Measurements from ENCODE around the gene ADGRE1.

Gene ADGRE1

DNA sequence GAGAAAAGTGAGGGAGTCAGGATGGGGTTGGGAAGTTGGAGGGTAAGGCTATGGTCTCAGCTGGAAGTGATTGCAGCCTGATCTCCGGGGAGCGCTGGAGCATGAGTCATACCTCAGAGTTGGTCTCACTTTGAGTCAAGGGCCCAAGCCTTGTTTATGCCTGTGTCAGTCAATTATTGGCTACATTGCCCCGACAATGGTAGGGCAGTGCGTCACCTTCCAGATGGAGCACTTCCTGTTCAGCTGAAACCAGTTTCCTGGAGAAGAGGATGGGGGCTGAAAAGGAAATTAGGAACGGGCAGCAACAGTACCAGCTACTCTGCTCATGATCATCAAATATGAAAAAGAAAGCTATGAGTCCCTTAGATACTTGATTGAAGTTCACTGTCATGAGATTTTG, 60.4 kb downstream of the ADGRE1 start:
- H3K27ac ChIP-seq (ENCODE audit: insufficient read depth, low read depth, low read length, poor library complexity, severe bottlenecking) = no peak overlapping the region
- no peak overlapping the region for H3K4me3 ChIP-seq (ENCODE audit: insufficient read depth, low read depth, low read length)
- no peaks in the 10 kb centered on the region for H3K36me3 ChIP-seq (ENCODE audit: control insufficient read depth, insufficient read depth, low read length)
- H3K9me3 ChIP-seq (ENCODE audit: control insufficient read depth, low read length) = peaks cover 5% of the 10 kb centered on the region
- no peaks in the 10 kb centered on the region for H3K4me1 ChIP-seq (ENCODE audit: control insufficient read depth, insufficient read depth, low read length)
- WGBS, 2 experiments = 70 to 74% methylated on average over 5 of the region's 5 CpGs
- H3K27me3 ChIP-seq (ENCODE audit: control insufficient read depth, insufficient read depth, low read length, poor library complexity, severe bottlenecking) = no peaks in the 10 kb centered on the region

DNA sequence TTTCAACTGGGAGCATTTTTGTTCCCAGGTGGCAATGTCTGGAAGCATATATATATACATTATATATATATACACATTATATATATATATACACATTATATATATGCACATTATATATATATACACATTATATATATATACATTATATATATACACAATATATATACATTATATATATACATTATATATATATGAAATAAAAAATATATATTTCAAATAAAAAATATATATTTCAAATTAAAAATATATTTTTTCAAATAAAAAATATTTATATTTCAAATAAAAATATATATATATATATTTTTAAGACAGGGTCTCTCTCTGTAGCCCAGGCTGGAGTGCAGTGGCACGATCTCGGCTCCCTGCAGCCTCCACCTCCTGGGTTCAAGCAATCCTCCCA, 61.5 kb downstream of the ADGRE1 start:
- Histone ChIP-seq H3K4me1 (ENCODE audit: control insufficient read depth, insufficient read depth, low read length) (no peaks in the 10 kb centered on the region), H3K4me3 (ENCODE audit: insufficient read depth, low read depth, low read length) (no peak overlapping the region), H3K27me3 (ENCODE audit: control insufficient read depth, insufficient read depth, low read length, poor library complexity, severe bottlenecking) (no peaks in the 10 kb centered on the region), H3K36me3 (ENCODE audit: control insufficient read depth, insufficient read depth, low read length) (no peaks in the 10 kb centered on the region), H3K9me3 (ENCODE audit: control insufficient read depth, low read length) (peaks cover 10% of the 10 kb centered on the region), H3K27ac (ENCODE audit: insufficient read depth, low read depth, low read length, poor library complexity, severe bottlenecking) (no peak overlapping the region)
- WGBS, 2 experiments = 86 to 92% methylated on average over 2 of the region's 2 CpGs

DNA sequence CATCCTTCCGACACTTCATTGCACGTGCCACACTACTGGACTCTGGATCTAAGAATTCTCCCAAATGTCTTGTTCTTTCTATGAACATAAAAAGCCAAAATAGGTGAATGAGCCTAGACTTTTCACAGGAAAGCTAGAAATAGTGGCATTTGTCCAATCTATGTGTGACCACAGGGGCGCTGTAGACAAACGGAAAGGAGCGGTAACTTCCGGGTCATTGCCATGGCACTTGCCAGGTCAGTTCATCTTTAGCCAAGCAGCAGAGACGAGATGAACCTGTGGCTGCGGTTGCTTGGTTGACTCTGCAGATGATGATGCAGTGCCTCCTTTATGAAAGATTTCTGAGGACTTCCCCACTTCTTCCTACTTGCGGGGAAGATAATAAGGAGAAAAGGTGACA, 65.6 kb downstream of the ADGRE1 start:
- H3K9me3 ChIP-seq (ENCODE audit: control insufficient read depth, low read length) = peaks cover 11% of the 10 kb centered on the region

DNA sequence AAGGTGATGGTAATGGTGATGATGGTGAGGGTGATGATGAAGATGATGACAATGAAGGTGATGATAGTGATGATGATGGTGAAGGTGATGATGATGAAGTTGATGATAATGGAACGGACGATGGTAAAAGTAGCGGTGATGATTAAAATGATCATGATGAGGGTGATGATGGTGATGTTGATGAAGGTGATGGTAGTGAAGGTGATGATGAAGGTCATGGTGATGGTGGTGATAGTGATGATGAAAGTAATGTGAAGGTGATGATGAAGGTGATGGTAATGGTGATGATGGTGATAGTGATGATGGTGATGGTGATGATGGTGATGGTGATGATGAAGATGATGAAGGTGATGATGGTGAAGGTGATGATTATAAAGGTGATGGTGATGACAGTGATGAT, 67.7 kb downstream of the ADGRE1 start:
- Histone ChIP-seq H3K27ac (ENCODE audit: insufficient read depth, low read depth, low read length, poor library complexity, severe bottlenecking) (no peak overlapping the region), H3K27me3 (ENCODE audit: control insufficient read depth, insufficient read depth, low read length, poor library complexity, severe bottlenecking) (no peaks in the 10 kb centered on the region), H3K4me3 (ENCODE audit: insufficient read depth, low read depth, low read length) (no peak overlapping the region), H3K36me3 (ENCODE audit: control insufficient read depth, insufficient read depth, low read length) (no peaks in the 10 kb centered on the region), H3K9me3 (ENCODE audit: control insufficient read depth, low read length) (peaks cover 13% of the 10 kb centered on the region), H3K4me1 (ENCODE audit: control insufficient read depth, insufficient read depth, low read length) (no peaks in the 10 kb centered on the region)
- 90 to 93% methylated on average over 3 of the region's 3 CpGs for WGBS, 2 experiments

More for the DNA sequence above, 65.6 kb downstream of the ADGRE1 start:
- Histone ChIP-seq H3K4me3 (ENCODE audit: insufficient read depth, low read depth, low read length) (no peak overlapping the region), H3K36me3 (ENCODE audit: control insufficient read depth, insufficient read depth, low read length) (no peaks in the 10 kb centered on the region), H3K27ac (ENCODE audit: insufficient read depth, low read depth, low read length, poor library complexity, severe bottlenecking) (no peak overlapping the region), H3K4me1 (ENCODE audit: control insufficient read depth, insufficient read depth, low read length) (no peaks in the 10 kb centered on the region), H3K27me3 (ENCODE audit: control insufficient read depth, insufficient read depth, low read length, poor library complexity, severe bottlenecking) (no peaks in the 10 kb centered on the region)
- WGBS, 2 experiments = 86 to 90% methylated on average over 8 to 9 of the region's 9 CpGs

DNA sequence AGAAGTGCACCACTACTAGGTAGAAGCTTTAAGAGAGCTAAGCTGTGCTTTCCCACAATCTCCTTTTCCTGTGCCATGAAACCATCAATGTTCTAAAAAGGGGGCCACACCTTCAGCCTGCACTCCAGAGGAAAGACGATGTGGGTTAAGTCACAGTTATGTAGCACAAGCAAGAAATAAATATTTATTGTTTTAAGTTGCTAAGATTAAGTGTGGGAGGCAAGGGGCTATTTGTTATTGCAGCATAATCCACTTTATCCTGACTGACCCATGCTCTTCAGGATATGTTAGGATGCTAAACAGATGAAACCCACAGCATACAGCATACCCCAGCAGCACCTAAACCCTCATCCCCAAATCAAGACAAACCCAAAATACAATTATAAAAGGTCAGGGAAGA, 69.2 kb downstream of the ADGRE1 start:
- WGBS, 2 experiments = 57 to 83% methylated on average over 1 of the region's 1 CpG
- Histone ChIP-seq H3K27me3 (ENCODE audit: control insufficient read depth, insufficient read depth, low read length, poor library complexity, severe bottlenecking) (no peaks in the 10 kb centered on the region), H3K36me3 (ENCODE audit: control insufficient read depth, insufficient read depth, low read length) (no peaks in the 10 kb centered on the region), H3K4me3 (ENCODE audit: insufficient read depth, low read depth, low read length) (no peak overlapping the region), H3K27ac (ENCODE audit: insufficient read depth, low read depth, low read length, poor library complexity, severe bottlenecking) (no peak overlapping the region), H3K4me1 (ENCODE audit: control insufficient read depth, insufficient read depth, low read length) (no peaks in the 10 kb centered on the region), H3K9me3 (ENCODE audit: control insufficient read depth, low read length) (peaks cover 15% of the 10 kb centered on the region)

DNA sequence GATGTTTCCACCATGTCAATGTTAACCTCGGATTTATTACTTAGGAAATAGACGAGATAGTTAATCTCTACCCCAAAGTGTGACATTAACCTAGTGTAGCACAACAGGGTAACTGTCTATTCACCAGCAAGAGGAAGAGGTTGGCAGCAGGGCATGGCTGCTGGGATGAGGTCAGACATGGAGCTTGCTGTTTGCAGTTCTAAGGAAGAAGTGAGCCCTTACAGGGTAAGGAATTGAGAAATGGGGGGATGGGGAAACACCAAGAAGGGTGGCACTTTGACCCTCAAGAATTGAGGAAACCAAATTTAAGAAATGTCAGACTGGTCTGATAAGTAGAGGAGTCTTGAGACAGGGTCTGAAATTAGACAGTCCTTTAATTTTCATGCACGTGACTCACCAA, 71.4 kb downstream of the ADGRE1 start:
- Histone ChIP-seq H3K4me1 (ENCODE audit: control insufficient read depth, insufficient read depth, low read length) (no peaks in the 10 kb centered on the region), H3K36me3 (ENCODE audit: control insufficient read depth, insufficient read depth, low read length) (no peaks in the 10 kb centered on the region), H3K9me3 (ENCODE audit: control insufficient read depth, low read length) (peaks cover 11% of the 10 kb centered on the region), H3K27me3 (ENCODE audit: control insufficient read depth, insufficient read depth, low read length, poor library complexity, severe bottlenecking) (no peaks in the 10 kb centered on the region), H3K4me3 (ENCODE audit: insufficient read depth, low read depth, low read length) (no peak overlapping the region), H3K27ac (ENCODE audit: insufficient read depth, low read depth, low read length, poor library complexity, severe bottlenecking) (no peak overlapping the region)
- WGBS, 2 experiments = 85 to 88% methylated on average over 3 of the region's 3 CpGs

DNA sequence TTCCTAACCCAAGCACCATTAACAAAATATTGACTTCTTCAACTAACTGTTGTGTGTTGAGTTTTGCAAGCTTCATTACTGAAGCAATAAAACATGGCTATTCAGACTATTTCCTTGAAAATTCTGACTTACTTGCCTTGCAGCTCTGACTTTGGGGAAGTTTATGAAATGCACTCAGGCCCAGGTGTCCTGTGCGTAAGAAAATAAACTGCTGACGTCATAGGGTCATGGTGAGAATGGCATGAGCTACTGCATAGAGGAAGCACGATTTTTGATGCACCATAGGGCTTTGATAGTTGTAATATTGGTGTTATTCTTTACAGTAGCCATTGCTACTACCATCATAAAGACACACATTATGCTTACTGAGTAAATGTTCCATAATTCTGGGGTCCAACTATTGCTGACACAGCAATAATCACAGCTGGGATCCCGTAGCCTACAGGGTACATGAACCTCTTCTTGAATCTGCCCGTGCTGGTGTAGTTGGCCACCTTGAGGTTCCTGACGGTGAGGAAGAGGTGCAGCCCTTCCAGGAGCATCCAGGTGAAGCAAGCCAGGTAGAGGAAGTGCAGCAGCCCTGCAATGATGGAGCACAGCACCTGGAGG, 76.0 kb downstream of the ADGRE1 start:
- H3K4me1 ChIP-seq (ENCODE audit: control insufficient read depth, insufficient read depth, low read length) = no peaks in the 10 kb centered on the region
- H3K27me3 ChIP-seq (ENCODE audit: control insufficient read depth, insufficient read depth, low read length, poor library complexity, severe bottlenecking) = no peaks in the 10 kb centered on the region
- H3K9me3 ChIP-seq (ENCODE audit: control insufficient read depth, low read length) = peaks cover 9% of the 10 kb centered on the region
- no peak overlapping the region for H3K27ac ChIP-seq (ENCODE audit: insufficient read depth, low read depth, low read length, poor library complexity, severe bottlenecking)
- no peak overlapping the region for H3K4me3 ChIP-seq (ENCODE audit: insufficient read depth, low read depth, low read length)
- WGBS, 2 experiments = 62 to 76% methylated on average over 6 of the region's 6 CpGs
- H3K36me3 ChIP-seq (ENCODE audit: control insufficient read depth, insufficient read depth, low read length) = no peaks in the 10 kb centered on the region

DNA sequence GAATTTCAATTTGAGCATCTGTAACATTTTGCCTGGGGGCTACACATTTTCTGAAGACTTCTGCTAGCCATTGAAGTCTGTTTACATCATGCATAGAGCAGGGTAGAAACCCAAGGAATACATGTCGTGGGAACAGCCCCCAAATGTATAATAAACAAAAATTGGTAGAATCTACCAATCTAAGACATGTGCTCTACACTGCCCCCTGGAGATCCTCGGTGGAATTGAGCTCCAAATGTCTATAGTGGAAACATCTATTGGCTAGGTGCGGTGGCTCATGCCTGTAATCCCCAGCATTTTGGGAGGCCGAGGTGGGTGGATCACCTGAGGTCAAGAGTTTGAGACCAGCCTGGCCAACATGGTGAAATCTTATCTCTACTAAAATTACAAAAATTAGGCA, 76.6 kb downstream of the ADGRE1 start:
- Histone ChIP-seq H3K27ac (ENCODE audit: insufficient read depth, low read depth, low read length, poor library complexity, severe bottlenecking) (no peak overlapping the region), H3K27me3 (ENCODE audit: control insufficient read depth, insufficient read depth, low read length, poor library complexity, severe bottlenecking) (no peaks in the 10 kb centered on the region), H3K9me3 (ENCODE audit: control insufficient read depth, low read length) (peaks cover 9% of the 10 kb centered on the region), H3K4me3 (ENCODE audit: insufficient read depth, low read depth, low read length) (no peak overlapping the region), H3K36me3 (ENCODE audit: control insufficient read depth, insufficient read depth, low read length) (no peaks in the 10 kb centered on the region), H3K4me1 (ENCODE audit: control insufficient read depth, insufficient read depth, low read length) (no peaks in the 10 kb centered on the region)
- WGBS, 2 experiments = 57 to 68% methylated on average over 4 of the region's 4 CpGs

DNA sequence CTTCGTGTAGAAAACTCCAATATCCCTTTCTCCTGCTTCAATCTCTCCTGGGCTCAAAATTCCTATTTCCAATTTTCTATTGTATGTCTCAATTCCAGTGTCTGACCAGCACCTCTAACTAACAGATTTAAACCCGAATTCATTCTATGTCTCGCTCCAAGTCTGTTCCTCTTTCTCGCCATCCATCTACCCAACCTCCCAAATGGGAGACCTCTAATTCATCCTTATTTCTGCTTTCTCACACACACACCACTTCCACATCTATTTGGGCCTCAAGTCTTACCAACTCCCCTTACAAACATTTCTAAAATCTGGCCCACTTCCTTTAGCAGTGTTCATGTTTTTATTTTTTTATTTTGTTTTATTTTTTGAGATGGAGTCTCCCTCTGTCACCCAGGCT, 80.6 kb downstream of the ADGRE1 start:
- Histone ChIP-seq H3K27me3 (ENCODE audit: control insufficient read depth, insufficient read depth, low read length, poor library complexity, severe bottlenecking) (no peaks in the 10 kb centered on the region), H3K27ac (ENCODE audit: insufficient read depth, low read depth, low read length, poor library complexity, severe bottlenecking) (no peak overlapping the region), H3K4me3 (ENCODE audit: insufficient read depth, low read depth, low read length) (no peak overlapping the region), H3K36me3 (ENCODE audit: control insufficient read depth, insufficient read depth, low read length) (no peaks in the 10 kb centered on the region), H3K9me3 (ENCODE audit: control insufficient read depth, low read length) (peaks cover 14% of the 10 kb centered on the region), H3K4me1 (ENCODE audit: control insufficient read depth, insufficient read depth, low read length) (no peaks in the 10 kb centered on the region)
- WGBS, 2 experiments = 61 to 70% methylated on average over 4 of the region's 4 CpGs

DNA sequence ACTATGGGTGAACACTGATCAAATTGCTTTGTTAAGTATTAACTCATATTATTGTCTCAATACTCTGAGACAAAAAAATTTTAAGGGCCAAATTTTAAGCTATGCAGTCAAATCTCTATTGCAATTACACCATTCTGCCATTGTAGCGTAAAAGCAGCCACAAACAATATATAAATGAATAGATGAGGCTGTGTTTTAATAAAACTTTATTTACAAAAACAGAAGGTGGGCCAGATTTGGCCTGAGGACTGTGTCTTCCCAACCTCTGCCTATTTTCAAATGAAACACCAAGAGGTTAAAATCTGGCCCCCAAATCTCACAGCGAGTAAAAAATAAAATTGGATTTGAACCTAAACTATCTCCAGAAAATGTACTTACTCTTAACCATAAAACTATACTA, 82.1 kb downstream of the ADGRE1 start:
- no peaks in the 10 kb centered on the region for H3K4me1 ChIP-seq (ENCODE audit: control insufficient read depth, insufficient read depth, low read length)
- no peak overlapping the region for H3K4me3 ChIP-seq (ENCODE audit: insufficient read depth, low read depth, low read length)
- H3K36me3 ChIP-seq (ENCODE audit: control insufficient read depth, insufficient read depth, low read length) = no peaks in the 10 kb centered on the region
- H3K9me3 ChIP-seq (ENCODE audit: control insufficient read depth, low read length) = peaks cover 15% of the 10 kb centered on the region
- H3K27me3 ChIP-seq (ENCODE audit: control insufficient read depth, insufficient read depth, low read length, poor library complexity, severe bottlenecking) = no peaks in the 10 kb centered on the region
- H3K27ac ChIP-seq (ENCODE audit: insufficient read depth, low read depth, low read length, poor library complexity, severe bottlenecking) = no peak overlapping the region
- WGBS, 2 experiments = 56 to 71% methylated on average over 1 of the region's 2 CpGs

DNA sequence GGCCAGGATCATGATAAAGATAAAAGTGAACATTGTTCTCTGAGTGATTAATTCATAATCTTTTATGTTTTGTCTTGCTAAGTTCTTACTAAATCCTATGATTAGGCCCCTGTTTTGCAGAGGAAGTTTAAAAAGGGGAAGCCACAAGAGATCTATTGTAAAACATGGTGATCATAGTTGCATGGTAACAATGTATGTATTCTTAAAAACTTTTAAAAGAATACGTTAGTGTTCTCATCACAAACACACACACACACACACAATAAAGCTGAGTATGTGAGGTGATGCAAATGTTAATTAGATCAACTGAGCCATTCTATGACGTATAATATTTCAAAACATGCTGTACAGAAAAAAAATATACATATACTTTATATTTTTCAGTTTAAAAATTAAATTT, 82.6 kb downstream of the ADGRE1 start:
- Histone ChIP-seq H3K27me3 (ENCODE audit: control insufficient read depth, insufficient read depth, low read length, poor library complexity, severe bottlenecking) (no peaks in the 10 kb centered on the region), H3K4me3 (ENCODE audit: insufficient read depth, low read depth, low read length) (no peak overlapping the region), H3K36me3 (ENCODE audit: control insufficient read depth, insufficient read depth, low read length) (no peaks in the 10 kb centered on the region), H3K27ac (ENCODE audit: insufficient read depth, low read depth, low read length, poor library complexity, severe bottlenecking) (no peak overlapping the region), H3K4me1 (ENCODE audit: control insufficient read depth, insufficient read depth, low read length) (no peaks in the 10 kb centered on the region), H3K9me3 (ENCODE audit: control insufficient read depth, low read length) (peaks cover 15% of the 10 kb centered on the region)
- WGBS, 2 experiments = no CpG with 5 or more reads among the region's 2 CpGs
